ENCODE results near the gene DISC1.

Gene DISC1

DNA sequence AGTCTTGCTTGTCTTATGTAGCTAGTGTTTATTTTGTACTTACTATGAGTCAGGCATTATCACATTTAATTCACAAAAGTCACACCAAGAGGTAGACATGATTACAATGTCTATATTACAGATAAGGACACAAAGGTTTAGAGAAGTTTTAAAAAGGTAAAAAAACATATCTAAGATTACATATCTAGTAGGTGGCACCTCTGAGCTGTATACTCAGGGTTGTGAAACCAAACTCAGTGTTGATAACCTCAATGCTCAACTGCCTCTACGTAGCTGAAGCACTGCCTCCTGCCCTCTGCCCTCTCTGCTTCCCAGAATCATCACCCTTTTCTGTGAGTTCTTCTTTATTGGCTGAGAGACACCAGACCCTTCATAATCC lies 431.3 kb downstream of the DISC1 start:
- no peak for DNase-seq

DNA sequence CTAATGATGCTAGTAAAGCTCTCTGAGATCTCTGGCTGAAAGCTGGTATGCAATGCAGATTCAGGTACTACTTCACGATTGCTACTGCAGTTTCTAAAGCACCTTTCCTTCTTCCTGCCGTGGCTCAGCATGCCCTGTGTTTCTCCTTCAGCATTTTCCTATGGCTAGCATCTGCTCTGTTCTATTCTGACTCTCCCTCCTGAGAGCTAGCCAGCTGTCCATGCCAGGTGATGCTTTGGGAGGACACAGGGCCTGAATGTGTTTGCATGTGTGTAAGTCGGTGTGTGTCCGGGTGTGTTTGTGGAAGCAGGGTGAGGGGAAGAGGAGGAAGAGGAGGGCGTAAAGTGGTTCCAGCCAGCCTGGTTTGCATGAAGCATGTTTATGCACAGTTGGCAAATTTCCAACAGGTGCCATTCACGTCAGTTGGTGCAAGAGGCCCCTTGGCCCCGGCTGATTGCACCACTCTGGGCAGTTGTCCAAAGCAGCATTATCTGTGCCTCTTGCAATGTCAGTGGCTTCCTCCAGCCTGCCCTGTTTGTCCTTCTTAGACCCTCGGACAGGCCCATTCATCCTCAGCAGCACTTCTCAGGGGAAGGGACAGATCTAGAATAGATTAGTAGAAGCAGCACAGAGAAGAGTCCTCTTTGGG lies 433.3 kb downstream of the DISC1 start:
- DNase-seq, result no peak

DNA sequence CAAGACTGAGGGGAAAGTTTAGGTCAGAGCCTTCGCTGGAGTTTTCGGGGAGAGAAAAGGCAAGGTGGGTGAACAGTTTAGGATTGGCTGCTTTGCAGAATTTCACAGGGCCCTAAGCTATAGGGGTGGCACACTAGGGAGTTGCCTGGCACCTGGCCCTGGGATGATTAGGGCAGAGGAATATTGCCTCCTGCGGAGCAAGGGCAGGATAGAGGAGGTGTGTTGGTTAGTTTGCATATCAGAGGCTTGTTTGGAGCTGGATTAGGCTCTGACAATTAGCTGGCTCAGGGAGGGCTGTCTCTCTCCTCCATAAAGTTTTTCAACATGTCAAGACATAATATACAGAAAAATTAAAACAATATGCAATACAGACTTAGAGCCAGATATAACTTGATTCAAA lies 436.4 kb downstream of the DISC1 start:
- DNase-seq, result no peak

GRCh38 chr1:232066521-232066920 lies 439.9 kb downstream of the DISC1 start:
- no peak for DNase-seq

- no peak for DNase-seq
These were observed 447.7 kb downstream of the DISC1 start for GRCh38 chr1:232074265-232074664.

- no peak for DNase-seq
These were observed 451.2 kb downstream of the DISC1 start for GRCh38 chr1:232077809-232078208.

DNA sequence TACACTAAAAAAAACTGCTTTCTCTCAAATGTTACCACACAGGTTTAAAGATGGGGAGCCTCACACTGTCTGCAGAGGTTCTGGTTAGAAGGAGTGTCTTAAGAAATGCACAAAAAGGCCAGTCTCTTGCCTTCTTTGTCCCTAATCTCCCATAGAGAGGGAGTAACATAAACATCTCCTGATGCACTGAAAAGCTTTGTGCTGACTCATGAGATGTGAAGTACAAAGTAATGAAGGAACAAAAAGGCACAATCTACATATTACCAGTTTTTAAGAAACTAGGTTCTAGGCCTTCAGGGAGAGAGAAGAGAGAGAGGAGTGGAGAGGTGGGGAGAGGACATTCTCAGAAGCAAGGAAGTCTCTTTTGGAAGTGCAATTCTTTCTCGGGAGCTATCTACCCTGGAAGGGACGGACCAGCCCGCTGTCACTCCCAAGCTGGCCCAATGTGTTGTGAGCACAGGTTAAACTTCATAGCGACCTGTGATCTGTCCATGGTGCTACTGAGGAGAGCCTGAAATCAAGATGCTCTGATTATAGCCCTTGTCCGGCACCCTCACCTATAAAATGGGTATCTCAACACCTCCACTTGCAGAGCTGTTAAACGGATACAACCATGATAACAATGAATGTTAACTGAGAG lies 458.1 kb downstream of the DISC1 start:
- DNase-seq, result peak; percentile 40

- no peak for DNase-seq
These were observed 464.2 kb downstream of the DISC1 start for GRCh38 chr1:232090816-232091215.
